Measurements from ENCODE around the gene PTGES3L. TPM values are rescaled to one million over a fixed set of nuclear protein-coding genes. Genes with fewer than 3 reads are reported as not detected.

The PTGES3L gene
- total RNA-seq, 2 donors from 2014 or later, result 4.6 to 7.9 TPM

GRCh38 chr17:43015579-43015978, 35.7 kb upstream of the PTGES3L start:
- peak; percentile 50 for DNase-seq
- Mint-ChIP-seq H3K27me3 (ENCODE audit: insufficient read depth) (no peaks in the 10 kb centered on the region), H3K9me3 (no peaks in the 10 kb centered on the region), H3K4me3 (no peak overlapping the region), H3K36me3 (ENCODE audit: low read depth) (peaks cover 49% of the 10 kb centered on the region), H3K27ac (peak overlapping the region; percentile 32), H3K4me1 (peaks cover 31% of the 10 kb centered on the region)
- Histone ChIP-seq H3K4me3 (ENCODE audit: low read length) (no peak overlapping the region), H3K9ac (ENCODE audit: extremely low read depth, low read length, poor library complexity, severe bottlenecking) (no peak overlapping the region), H3K4me1 (ENCODE audit: control insufficient read depth, insufficient read depth, low read length) (peaks cover 12% of the 10 kb centered on the region), H3K27me3 (ENCODE audit: control insufficient read depth, insufficient read depth, low read length, poor library complexity, severe bottlenecking) (no peaks in the 10 kb centered on the region), H3K27ac (ENCODE audit: low read depth, low read length) (peak overlapping the region; percentile 66), H3K36me3 (ENCODE audit: control insufficient read depth, insufficient read depth, low read length) (peaks cover 53% of the 10 kb centered on the region), H3K9me3 (ENCODE audit: control insufficient read depth, low read length) (no peaks in the 10 kb centered on the region)
- 78 to 84% methylated on average over 6 to 9 of the region's 9 CpGs for WGBS, 2 experiments (ENCODE audit: insufficient coverage in 1 of 2, insufficient read length in 1 of 2)
- no peak for TF ChIP-seq CTCF (conservative IDR thresholded peaks at IDR 0.05)

GRCh38 chr17:43014649-43015542, 35.0 kb upstream of the PTGES3L start:
- H3K36me3 ChIP-seq (ENCODE audit: control insufficient read depth, insufficient read depth, low read length), result peaks cover 46% of the 10 kb centered on the region
- H3K9ac ChIP-seq (ENCODE audit: extremely low read depth, low read length, poor library complexity, severe bottlenecking), result no peak overlapping the region
- no peak for TF ChIP-seq CTCF (conservative IDR thresholded peaks at IDR 0.05)
- 93 to 100% methylated on average over 1 to 8 of the region's 8 CpGs for WGBS, 2 experiments (ENCODE audit: insufficient coverage in 1 of 2, insufficient read length in 1 of 2)
- no peaks in the 10 kb centered on the region for H3K27me3 ChIP-seq (ENCODE audit: control insufficient read depth, insufficient read depth, low read length, poor library complexity, severe bottlenecking)
- DNase-seq, result peak; percentile 43
- Mint-ChIP-seq H3K36me3 (ENCODE audit: low read depth) (peaks cover 45% of the 10 kb centered on the region), H3K27ac (peak overlapping the region; percentile 79), H3K9me3 (no peaks in the 10 kb centered on the region), H3K4me3 (no peak overlapping the region), H3K4me1 (peaks cover 26% of the 10 kb centered on the region), H3K27me3 (ENCODE audit: insufficient read depth) (no peaks in the 10 kb centered on the region)
- H3K27ac ChIP-seq (ENCODE audit: low read depth, low read length), result peak overlapping the region; percentile 70
- H3K9me3 ChIP-seq (ENCODE audit: control insufficient read depth, low read length), result no peaks in the 10 kb centered on the region
- H3K4me1 ChIP-seq (ENCODE audit: control insufficient read depth, insufficient read depth, low read length), result peaks cover 6% of the 10 kb centered on the region
- H3K4me3 ChIP-seq (ENCODE audit: low read length), result no peak overlapping the region

- H3K27ac ChIP-seq (ENCODE audit: low read depth, low read length), result peak overlapping the region; percentile 70
- no peaks in the 10 kb centered on the region for H3K4me1 ChIP-seq (ENCODE audit: control insufficient read depth, insufficient read depth, low read length)
- peak overlapping the region; percentile 79 for H3K27ac Mint-ChIP-seq
- H3K4me1 Mint-ChIP-seq, result peaks cover 19% of the 10 kb centered on the region
- no peaks in the 10 kb centered on the region for H3K9me3 ChIP-seq (ENCODE audit: control insufficient read depth, low read length)
- peaks cover 39% of the 10 kb centered on the region for H3K36me3 Mint-ChIP-seq (ENCODE audit: low read depth)
- whole genome bisulfite sequencing, 2 experiments (ENCODE audit: insufficient coverage in 1 of 2, insufficient read length in 1 of 2), result 90 to 93% methylated on average over 7 to 12 of the region's 12 CpGs
- H3K36me3 ChIP-seq (ENCODE audit: control insufficient read depth, insufficient read depth, low read length), result peaks cover 40% of the 10 kb centered on the region
- no peak overlapping the region for H3K9ac ChIP-seq (ENCODE audit: extremely low read depth, low read length, poor library complexity, severe bottlenecking)
- no peaks in the 10 kb centered on the region for H3K27me3 ChIP-seq (ENCODE audit: control insufficient read depth, insufficient read depth, low read length, poor library complexity, severe bottlenecking)
- no peaks in the 10 kb centered on the region for H3K27me3 Mint-ChIP-seq (ENCODE audit: insufficient read depth)
- peak; percentile 46 for DNase-seq
- H3K4me3 Mint-ChIP-seq, result no peak overlapping the region
- H3K4me3 ChIP-seq (ENCODE audit: low read length), result no peak overlapping the region
- no peaks in the 10 kb centered on the region for H3K9me3 Mint-ChIP-seq
- TF ChIP-seq CTCF (conservative IDR thresholded peaks at IDR 0.05), result no peak
These were observed 34.3 kb upstream of the PTGES3L start for GRCh38 chr17:43014020-43014648.

Measured in endodermal cell (in vitro differentiated cells).